Suppressor macrophage treated with lipopolysaccharide for 4 hours (primary cell): ENCODE results near the gene KLHDC8B.
A peak's percentile ranks its signal among the peaks of the same experiment; 100 is the strongest.

Experiments used
- DNase-seq: peaks from one replicate; pipeline ENCODE4 v3.0.0-alpha.2; 2020

Gene KLHDC8B

GRCh38 chr3:49161197-49161596, 10.2 kb upstream of the KLHDC8B start:
- DNase-seq = no peak

- DNase-seq = no peak
These were observed 9.4 kb upstream of the KLHDC8B start for GRCh38 chr3:49161808-49162530.

DNA sequence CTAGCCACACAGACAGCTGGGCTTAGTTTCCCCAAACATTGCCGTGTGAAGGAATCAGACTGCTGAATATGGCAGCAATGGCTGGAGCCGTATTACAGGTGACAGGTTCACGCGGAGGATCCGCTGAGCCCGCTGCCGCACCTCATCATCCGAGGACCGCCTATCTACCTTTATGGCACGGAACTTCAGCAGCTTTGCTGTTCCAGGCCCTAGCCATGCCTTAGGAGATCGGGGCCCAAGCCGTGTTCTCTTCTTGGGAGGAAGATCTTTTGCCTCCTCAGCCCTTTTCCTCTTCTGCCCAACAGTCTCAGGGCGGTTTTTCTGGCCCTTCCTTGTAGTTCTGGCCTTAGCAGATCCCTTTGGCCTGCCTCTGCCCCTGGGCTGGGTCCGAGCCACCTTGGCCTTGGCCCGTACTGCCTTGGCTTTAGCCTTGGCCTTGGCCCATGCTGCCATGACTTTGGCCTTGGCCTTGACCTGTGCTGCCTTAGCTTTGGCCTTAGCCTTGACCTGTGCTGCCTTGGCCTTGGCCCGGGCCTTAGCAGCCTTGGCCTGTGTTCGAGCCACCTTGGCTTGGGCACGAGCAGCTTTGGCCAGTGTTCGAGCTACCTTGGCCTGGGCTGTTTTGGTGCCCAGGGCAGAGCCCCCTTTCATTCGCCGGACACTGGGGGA, 8.5 kb upstream of the KLHDC8B start:
- no peak for DNase-seq

- DNase-seq = no peak
These were observed 7.8 kb upstream of the KLHDC8B start for GRCh38 chr3:49163609-49164008.

- no peak for DNase-seq
These were observed 6.2 kb upstream of the KLHDC8B start for GRCh38 chr3:49164983-49165720.

- peak; percentile 83 for DNase-seq
These were observed 5.3 kb upstream of the KLHDC8B start, which contains the start of gene CCDC71 for GRCh38 chr3:49165771-49166751. CCDC71 (minus strand) TSS chr3:49166331; CDS start chr3:49164208, 2,123 bp downstream.

- DNase-seq = no peak
These were observed 4.4 kb upstream of the KLHDC8B start for GRCh38 chr3:49166752-49167556.

GRCh38 chr3:49170744-49171118, 667 bp upstream of the KLHDC8B start:
- DNase-seq = no peak

GRCh38 chr3:49171775-49172500, 540 bp downstream of the KLHDC8B start:
- DNase-seq = no peak

- no peak for DNase-seq
These were observed 1.2 kb downstream of the KLHDC8B start for GRCh38 chr3:49172551-49173041.

GRCh38 chr3:49173116-49173791, 1.9 kb downstream of the KLHDC8B start:
- no peak for DNase-seq

GRCh38 chr3:49173792-49174170, 2.4 kb downstream of the KLHDC8B start:
- no peak for DNase-seq

- DNase-seq = no peak
These were observed 3.1 kb downstream of the KLHDC8B start for GRCh38 chr3:49174397-49174985.

DNA sequence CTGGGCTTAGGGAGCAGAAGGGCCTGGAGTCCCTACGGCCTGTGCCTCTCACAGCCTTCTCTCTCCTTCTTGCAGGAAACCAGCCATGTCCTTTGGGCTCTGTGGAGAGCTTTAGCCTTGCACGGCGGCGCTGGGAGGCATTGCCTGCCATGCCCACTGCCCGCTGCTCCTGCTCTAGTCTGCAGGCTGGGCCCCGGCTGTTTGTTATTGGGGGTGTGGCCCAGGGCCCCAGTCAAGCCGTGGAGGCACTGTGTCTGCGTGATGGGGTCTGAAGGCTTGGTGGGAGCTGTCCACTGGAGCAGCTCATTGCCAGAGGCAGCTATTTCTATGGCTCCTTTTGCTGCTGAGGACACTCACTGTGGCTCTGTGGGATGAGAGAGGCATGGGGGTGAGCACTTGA, 4.1 kb downstream of the KLHDC8B start:
- no peak for DNase-seq

DNA sequence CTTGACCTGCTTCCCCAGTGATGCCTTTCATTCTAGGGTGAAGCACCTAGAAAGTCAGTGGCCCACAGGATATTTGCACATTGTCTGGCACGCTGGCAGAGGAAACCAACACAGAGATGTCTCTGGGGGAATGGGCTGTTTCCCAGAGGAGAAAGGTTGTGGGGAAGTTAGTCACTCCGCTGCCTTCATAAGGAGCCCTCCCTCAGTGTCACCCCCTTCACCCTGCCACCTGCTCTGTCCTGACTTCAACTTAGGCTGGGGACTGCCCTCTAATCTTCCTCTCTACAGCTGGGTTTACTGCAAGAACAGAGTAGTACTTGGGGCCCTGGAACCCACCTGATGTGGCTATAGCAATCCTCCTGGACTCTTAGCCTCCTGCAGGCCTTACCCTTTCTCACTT, 5.7 kb downstream of the KLHDC8B start:
- DNase-seq = no peak

GRCh38 chr3:49180116-49180515, 8.7 kb downstream of the KLHDC8B start:
- DNase-seq = no peak

- DNase-seq = no peak
These were observed 10.0 kb downstream of the KLHDC8B start for GRCh38 chr3:49181351-49181750.

DNA sequence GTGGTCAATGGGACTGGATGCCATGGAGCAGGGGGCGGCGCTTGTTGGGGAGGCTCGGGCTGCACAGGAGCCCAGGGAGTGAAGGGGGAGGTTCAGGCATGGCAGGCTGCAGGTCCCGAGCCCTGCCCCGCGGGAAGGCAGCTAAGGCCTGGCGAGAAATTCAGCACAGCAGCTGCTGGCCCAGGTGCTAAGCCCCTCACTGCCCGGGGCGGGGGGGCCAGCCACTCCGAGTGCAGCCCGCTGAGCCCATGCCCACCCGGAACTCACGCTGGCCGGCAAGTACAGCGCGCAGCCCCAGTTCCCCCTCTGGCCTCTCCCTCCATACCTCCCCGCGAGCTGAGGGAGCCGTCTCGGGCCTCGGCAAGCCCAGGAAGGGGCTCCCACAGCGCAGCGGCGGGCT, 11.3 kb downstream of the KLHDC8B start:
- no peak for DNase-seq

- no peak for DNase-seq
These were observed 12.5 kb downstream of the KLHDC8B start for GRCh38 chr3:49183873-49184272.

GRCh38 chr3:49191741-49192140, 20.3 kb downstream of the KLHDC8B start:
- DNase-seq = no peak
